Neural crest cell (in vitro differentiated cells): ENCODE data around the gene ITGB2. TPM values are rescaled to one million over a fixed set of nuclear protein-coding genes. Genes with fewer than 3 reads are reported as not detected.

Source experiments
- DNase-seq: peaks from one replicate; pipeline ENCODE4 v3.0.0; 2021; ENCODE audit warnings: low read depth, mixed read lengths, low spot score
- H3K27ac Mint-ChIP-seq: one replicate; pipeline ENCODE4 v1.8.0; 2021; ENCODE audit warnings: mild to moderate bottlenecking, mixed read lengths; ENCODE audit not compliant: unreplicated experiment
- H3K27me3 Mint-ChIP-seq: 2 replicates; pipeline ENCODE4 v1.8.0; 2021; ENCODE audit warnings: low read depth, mild to moderate bottlenecking, mixed read lengths
- H3K36me3 Mint-ChIP-seq: 2 replicates; pipeline ENCODE4 v1.8.0; 2021; ENCODE audit warnings: low read depth, mild to moderate bottlenecking, mixed read lengths
- H3K4me1 Mint-ChIP-seq: 2 replicates; pipeline ENCODE4 v1.8.0; 2021; ENCODE audit warnings: mixed read lengths
- H3K4me3 Mint-ChIP-seq: one replicate; pipeline ENCODE4 v1.8.0; 2021; ENCODE audit warnings: mild to moderate bottlenecking, mixed read lengths
- H3K9me3 Mint-ChIP-seq: 2 replicates; pipeline ENCODE4 v1.8.0; 2021; ENCODE audit warnings: mixed read lengths
- CTCF ChIP-seq: fragments of 200-600 bp; sonication (generic); conservative IDR thresholded peaks from 2 replicates; pipeline ENCODE4 v1.5.0; 2021; ENCODE audit warnings: antibody characterized with exemption, mild to moderate bottlenecking
- long read RNA-seq: library from polyadenylated mRNA; unstranded; transcript quantifications from one replicate; pipeline ENCODE4 v2.0.0, GENCODE V29; 2020
- total RNA-seq: library from RNA; stranded (reverse); gene quantifications from 2 replicates; pipeline ENCODE4 v1.2.1, GENCODE V29; 2021

The ITGB2 gene
- 0.84 and 0.89 TPM in 2 replicates for total RNA-seq
- long read RNA-seq, partial matches to known transcripts, result 0 of 1 reads
- long read RNA-seq, other reads (novel, unspliced or antisense), result 0 of 1 reads

DNA sequence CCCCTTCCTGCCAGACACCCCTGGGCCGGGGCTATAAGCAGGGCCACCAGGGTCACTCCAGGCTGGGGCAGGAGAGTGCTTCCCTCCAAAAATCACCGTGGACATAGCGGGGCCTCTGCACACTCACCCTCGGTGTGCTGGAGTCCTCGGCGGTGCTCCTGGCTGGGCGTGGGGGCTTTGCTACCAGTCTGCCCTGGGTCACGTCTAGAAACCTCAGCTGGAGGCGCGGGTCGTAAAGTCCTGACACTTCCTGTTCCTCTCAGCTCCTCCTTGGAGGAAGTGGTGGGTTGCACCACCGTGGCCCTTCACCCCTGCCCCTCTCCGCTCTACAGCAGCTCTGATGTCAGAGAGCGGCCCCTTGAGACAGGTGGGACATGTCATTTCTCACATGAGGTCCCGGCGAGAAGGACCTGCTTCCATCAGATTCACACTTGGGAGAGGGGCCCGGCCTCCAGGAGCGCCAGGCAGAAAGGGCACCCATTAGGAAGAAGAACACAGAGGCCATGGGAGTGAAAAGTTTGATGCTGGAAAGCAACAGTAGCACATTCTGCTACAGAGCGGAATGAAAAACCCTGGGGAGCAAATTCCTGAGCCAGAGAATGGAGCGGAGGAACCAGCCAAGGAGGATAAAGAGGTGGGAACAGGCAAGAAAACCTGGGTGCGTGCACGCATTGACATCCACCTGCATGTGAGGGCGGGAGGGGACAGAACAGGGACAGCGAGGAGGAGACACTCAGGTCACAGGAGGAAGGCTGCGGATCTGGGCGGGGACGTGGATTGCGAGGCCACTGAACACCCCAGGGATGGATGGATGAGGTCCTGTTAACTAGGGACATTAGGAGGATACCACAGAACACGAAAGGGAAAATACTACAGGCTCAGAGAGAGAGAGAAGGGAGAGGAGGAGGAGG, at the start of gene ITGB2:
TSS of gene ITGB2 (minus strand) at position 206 of the 911 bp plus-strand sequence. CDS start 10,117 bp downstream, outside the sequence.
- no peaks in the 10 kb centered on the region for H3K36me3 Mint-ChIP-seq
- no peak for DNase-seq
- TF ChIP-seq CTCF, result no peak
- no peak within 1 kb of the TSS for H3K4me3 Mint-ChIP-seq
- peaks cover 17% of the 10 kb centered on the region for H3K4me1 Mint-ChIP-seq
- H3K27me3 Mint-ChIP-seq, result peaks cover 56% of the 10 kb centered on the region
- peak within 1 kb of the TSS; percentile 84 for H3K27ac Mint-ChIP-seq
- H3K9me3 Mint-ChIP-seq, result no peaks in the 10 kb centered on the region

- Mint-ChIP-seq H3K27me3 (no peaks in the 10 kb centered on the region), H3K27ac (no peak overlapping the region), H3K36me3 (peaks cover 8% of the 10 kb centered on the region), H3K4me1 (peaks cover 17% of the 10 kb centered on the region), H3K9me3 (no peaks in the 10 kb centered on the region), H3K4me3 (no peak overlapping the region)
- TF ChIP-seq CTCF, result no peak
- DNase-seq, result no peak
Observed at GRCh38 chr21:44969931-44970755, 49.4 kb upstream of the ITGB2 start.

DNA sequence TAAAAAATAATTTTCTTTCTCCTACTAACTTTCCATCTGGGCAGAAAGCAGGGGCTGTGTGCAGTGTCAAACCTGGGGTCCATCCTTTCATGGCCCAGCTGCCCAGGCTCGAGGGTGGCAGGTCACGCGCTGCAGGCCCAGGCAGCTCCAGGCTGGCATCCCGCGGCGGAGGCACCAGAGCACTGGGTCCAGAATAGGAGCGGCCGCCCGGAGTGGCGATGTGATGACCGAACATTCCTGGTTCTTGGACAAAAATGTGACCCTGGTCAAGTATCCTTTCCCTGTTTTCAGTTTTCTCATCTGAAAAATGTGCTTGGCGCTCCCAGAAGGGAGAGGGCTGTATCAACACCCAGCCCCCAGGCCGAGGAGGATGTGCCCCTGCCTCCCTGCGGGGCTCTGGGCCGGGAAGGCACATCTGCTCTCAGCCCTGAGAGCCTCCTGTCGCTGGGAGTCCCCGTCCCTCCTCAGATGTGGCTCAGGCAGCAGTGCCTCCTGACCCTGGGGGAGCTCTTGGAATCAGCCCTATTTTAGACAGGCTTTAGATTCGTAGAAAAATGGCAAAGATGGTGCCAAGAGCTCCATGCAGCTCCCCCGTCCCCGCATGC, 48.5 kb upstream of the ITGB2 start:
- Mint-ChIP-seq H3K4me3 (no peak overlapping the region), H3K36me3 (peaks cover 10% of the 10 kb centered on the region), H3K4me1 (peaks cover 17% of the 10 kb centered on the region), H3K27ac (peak overlapping the region; percentile 27), H3K9me3 (no peaks in the 10 kb centered on the region), H3K27me3 (no peaks in the 10 kb centered on the region)
- no peak for TF ChIP-seq CTCF
- DNase-seq, result no peak

DNA sequence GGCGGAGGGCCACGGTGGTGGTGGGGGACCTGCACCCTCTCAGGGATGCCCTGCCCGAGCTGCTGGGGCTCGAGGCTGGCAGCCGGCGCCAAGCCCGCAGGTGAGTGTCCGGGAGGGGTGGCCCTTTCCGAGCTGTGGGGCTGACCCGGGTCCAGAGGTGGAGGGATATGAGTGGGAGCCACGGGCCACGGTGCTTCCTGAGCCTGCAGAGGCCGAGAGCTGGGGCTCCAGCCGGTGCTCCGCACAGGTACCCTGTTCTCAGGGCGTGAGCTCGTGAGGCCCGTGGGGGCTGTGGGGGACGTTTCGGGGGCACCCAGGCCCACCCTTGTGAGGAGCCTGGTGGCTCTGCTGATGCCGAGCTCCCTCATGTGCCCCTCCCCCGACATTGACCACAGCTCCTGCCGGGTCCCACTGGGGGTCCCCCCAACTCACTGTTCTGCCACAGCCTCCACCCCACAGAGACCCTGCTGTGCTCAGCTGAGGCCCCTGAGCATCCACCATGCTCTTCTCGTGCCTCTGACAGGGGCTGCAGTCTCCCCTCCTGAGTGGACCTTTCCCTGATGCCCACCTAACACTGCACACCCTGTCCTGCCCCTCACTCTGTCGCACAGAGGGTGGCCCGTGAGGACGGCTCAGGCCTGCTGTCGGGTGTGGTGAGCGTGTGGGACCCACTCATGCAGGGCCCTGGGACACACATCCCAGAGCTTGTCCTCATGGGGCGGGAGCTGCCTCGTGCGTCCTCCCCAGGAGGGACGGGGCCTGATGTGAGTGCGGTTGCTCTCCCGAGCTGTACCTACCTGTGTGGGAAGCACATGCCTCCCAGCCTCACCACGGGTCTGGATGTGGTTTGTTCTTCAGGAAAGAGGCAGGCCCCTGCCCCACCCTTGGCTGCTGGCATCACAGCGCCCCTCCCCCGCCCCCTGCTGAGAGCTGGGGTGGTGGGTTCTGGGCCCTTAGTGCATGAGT, 46.7 kb upstream of the ITGB2 start:
- no peak for TF ChIP-seq CTCF
- Mint-ChIP-seq H3K9me3 (no peaks in the 10 kb centered on the region), H3K36me3 (peaks cover 8% of the 10 kb centered on the region), H3K27ac (no peak overlapping the region), H3K4me3 (no peak overlapping the region), H3K27me3 (no peaks in the 10 kb centered on the region), H3K4me1 (peaks cover 17% of the 10 kb centered on the region)
- no peak for DNase-seq
